ENCODE data around the gene NEU4.

- TF ChIP-seq EP300 (conservative IDR thresholded peaks at IDR 0.05; ENCODE audit: poor library complexity, severe bottlenecking), result no peak
- TF ChIP-seq, protein P1, sequence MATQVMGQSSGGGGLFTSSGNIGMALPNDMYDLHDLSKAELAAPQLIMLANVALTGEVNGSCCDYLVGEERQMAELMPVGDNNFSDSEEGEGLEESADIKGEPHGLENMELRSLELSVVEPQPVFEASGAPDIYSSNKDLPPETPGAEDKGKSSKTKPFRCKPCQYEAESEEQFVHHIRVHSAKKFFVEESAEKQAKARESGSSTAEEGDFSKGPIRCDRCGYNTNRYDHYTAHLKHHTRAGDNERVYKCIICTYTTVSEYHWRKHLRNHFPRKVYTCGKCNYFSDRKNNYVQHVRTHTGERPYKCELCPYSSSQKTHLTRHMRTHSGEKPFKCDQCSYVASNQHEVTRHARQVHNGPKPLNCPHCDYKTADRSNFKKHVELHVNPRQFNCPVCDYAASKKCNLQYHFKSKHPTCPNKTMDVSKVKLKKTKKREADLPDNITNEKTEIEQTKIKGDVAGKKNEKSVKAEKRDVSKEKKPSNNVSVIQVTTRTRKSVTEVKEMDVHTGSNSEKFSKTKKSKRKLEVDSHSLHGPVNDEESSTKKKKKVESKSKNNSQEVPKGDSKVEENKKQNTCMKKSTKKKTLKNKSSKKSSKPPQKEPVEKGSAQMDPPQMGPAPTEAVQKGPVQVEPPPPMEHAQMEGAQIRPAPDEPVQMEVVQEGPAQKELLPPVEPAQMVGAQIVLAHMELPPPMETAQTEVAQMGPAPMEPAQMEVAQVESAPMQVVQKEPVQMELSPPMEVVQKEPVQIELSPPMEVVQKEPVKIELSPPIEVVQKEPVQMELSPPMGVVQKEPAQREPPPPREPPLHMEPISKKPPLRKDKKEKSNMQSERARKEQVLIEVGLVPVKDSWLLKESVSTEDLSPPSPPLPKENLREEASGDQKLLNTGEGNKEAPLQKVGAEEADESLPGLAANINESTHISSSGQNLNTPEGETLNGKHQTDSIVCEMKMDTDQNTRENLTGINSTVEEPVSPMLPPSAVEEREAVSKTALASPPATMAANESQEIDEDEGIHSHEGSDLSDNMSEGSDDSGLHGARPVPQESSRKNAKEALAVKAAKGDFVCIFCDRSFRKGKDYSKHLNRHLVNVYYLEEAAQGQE (IDR thresholded peaks at IDR 0.05; ENCODE audit: borderline replicate concordance), result no peak
- no peak for TF ChIP-seq CTCF (IDR thresholded peaks at IDR 0.05; ENCODE audit: poor library complexity, severe bottlenecking)
- TF ChIP-seq RAD21 (conservative IDR thresholded peaks at IDR 0.05), result no peak
Observed at GRCh38 chr2:241763551-241764274, 45.3 kb upstream of the NEU4 start.

All from neural cell (in vitro differentiated cells).